Osteoblast (primary cell): ENCODE data around the gene AMOTL2. TPM values are rescaled to one million over a fixed set of nuclear protein-coding genes. Genes with fewer than 3 reads are reported as not detected.

Experiments
- DNase-seq: peaks from one replicate; pipeline ENCODE4 v3.0.0; 2011; ENCODE audit warnings: low spot score, mixed read lengths; ENCODE audit not compliant: insufficient read length; ENCODE audit errors: missing footprints
- H2AFZ ChIP-seq: 2 replicates; pipeline ENCODE4 v1.6.0; 2011; ENCODE audit warnings: mild to moderate bottlenecking, low read length
- H3K27ac ChIP-seq: 2 replicates; pipeline ENCODE4 v1.5.1; 2011; ENCODE audit warnings: mild to moderate bottlenecking, low read depth, low read length, moderate library complexity
- H3K27me3 ChIP-seq: 2 replicates; pipeline ENCODE4 v1.6.0; 2012; ENCODE audit warnings: mild to moderate bottlenecking, control low read depth, inconsistent platforms, low read length, moderate library complexity; ENCODE audit not compliant: insufficient read depth
- H3K36me3 ChIP-seq: 2 replicates; pipeline ENCODE4 v1.5.1; 2011; ENCODE audit warnings: mild to moderate bottlenecking, low read length, control low read depth, moderate library complexity; ENCODE audit not compliant: insufficient read depth
- H3K4me1 ChIP-seq: 2 replicates; pipeline ENCODE4 v1.5.1; 2011; ENCODE audit warnings: mild to moderate bottlenecking, low read length, control low read depth, moderate library complexity; ENCODE audit not compliant: insufficient read depth
- H3K4me2 ChIP-seq: 2 replicates; pipeline ENCODE4 v1.6.0; 2011; ENCODE audit warnings: mild to moderate bottlenecking, low read length; ENCODE audit not compliant: insufficient read depth
- H3K4me3 ChIP-seq: fragments of 200-600 bp; sonication (generic); 3 replicates; pipeline ENCODE4 v1.5.1; 2012; ENCODE audit warnings: mild to moderate bottlenecking, low read length, inconsistent platforms; ENCODE audit not compliant: insufficient read depth
- H3K79me2 ChIP-seq: 2 replicates; pipeline ENCODE4 v1.6.0; 2012; ENCODE audit warnings: mild to moderate bottlenecking, low read length, control low read depth, inconsistent platforms; ENCODE audit not compliant: insufficient read depth
- H3K9me3 ChIP-seq: 2 replicates; pipeline ENCODE4 v1.5.1; 2011; ENCODE audit warnings: low read depth, low read length, control low read depth
- H4K20me1 ChIP-seq: 2 replicates; pipeline ENCODE4 v1.6.0; 2012; ENCODE audit warnings: mild to moderate bottlenecking, low read length, control low read depth; ENCODE audit not compliant: insufficient read depth
- total RNA-seq: library from RNA; depleted of rRNA; stranded (reverse); fragments of >200 nt; gene quantifications from 2 replicates; pipeline ENCODE4 v1.2.3, GENCODE V29; 2012
- TF ChIP-seq, protein P1 (sequence below): IDR thresholded peaks from 2 replicates; pipeline ENCODE4 v1.5.1; 2011; ENCODE audit warnings: mild to moderate bottlenecking, low read depth, low read length, moderate library complexity; ENCODE audit errors: extremely low read depth

AMOTL2 gene
- total RNA-seq, 1 donor = 300 TPM

DNA sequence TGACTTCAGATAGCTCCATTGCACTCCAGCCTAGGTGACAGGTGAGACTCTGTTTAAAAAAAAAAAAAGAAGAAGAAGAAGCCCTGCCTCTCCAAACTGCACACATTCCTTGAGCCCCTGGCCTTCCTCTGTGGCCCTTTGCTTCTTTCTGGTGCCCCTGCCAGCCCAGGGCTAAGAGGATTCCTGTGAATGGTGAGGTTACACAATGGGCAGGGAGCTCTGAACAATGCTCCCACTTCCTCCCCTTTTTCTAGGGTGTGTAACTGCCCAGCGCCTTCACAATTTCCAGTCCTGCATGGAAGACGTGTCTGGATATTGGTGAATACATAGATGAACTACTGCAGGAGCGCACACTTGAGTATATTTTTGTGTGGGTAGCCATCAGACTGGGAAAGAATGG lies 3.6 kb upstream of the AMOTL2 start:
- no peak overlapping the region for H2AFZ ChIP-seq
- H3K4me1 ChIP-seq = peaks cover 8% of the 10 kb centered on the region
- no peaks in the 10 kb centered on the region for H3K27me3 ChIP-seq
- H3K27ac ChIP-seq = no peak overlapping the region
- no peak for DNase-seq
- peaks cover 14% of the 10 kb centered on the region for H3K79me2 ChIP-seq
- peaks cover 7% of the 10 kb centered on the region for H3K36me3 ChIP-seq
- H3K9me3 ChIP-seq = no peaks in the 10 kb centered on the region
- H4K20me1 ChIP-seq = peaks cover 8% of the 10 kb centered on the region
- H3K4me3 ChIP-seq = no peak overlapping the region
- TF ChIP-seq, protein P1, sequence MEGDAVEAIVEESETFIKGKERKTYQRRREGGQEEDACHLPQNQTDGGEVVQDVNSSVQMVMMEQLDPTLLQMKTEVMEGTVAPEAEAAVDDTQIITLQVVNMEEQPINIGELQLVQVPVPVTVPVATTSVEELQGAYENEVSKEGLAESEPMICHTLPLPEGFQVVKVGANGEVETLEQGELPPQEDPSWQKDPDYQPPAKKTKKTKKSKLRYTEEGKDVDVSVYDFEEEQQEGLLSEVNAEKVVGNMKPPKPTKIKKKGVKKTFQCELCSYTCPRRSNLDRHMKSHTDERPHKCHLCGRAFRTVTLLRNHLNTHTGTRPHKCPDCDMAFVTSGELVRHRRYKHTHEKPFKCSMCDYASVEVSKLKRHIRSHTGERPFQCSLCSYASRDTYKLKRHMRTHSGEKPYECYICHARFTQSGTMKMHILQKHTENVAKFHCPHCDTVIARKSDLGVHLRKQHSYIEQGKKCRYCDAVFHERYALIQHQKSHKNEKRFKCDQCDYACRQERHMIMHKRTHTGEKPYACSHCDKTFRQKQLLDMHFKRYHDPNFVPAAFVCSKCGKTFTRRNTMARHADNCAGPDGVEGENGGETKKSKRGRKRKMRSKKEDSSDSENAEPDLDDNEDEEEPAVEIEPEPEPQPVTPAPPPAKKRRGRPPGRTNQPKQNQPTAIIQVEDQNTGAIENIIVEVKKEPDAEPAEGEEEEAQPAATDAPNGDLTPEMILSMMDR = no peak
- no peak overlapping the region for H3K4me2 ChIP-seq

DNA sequence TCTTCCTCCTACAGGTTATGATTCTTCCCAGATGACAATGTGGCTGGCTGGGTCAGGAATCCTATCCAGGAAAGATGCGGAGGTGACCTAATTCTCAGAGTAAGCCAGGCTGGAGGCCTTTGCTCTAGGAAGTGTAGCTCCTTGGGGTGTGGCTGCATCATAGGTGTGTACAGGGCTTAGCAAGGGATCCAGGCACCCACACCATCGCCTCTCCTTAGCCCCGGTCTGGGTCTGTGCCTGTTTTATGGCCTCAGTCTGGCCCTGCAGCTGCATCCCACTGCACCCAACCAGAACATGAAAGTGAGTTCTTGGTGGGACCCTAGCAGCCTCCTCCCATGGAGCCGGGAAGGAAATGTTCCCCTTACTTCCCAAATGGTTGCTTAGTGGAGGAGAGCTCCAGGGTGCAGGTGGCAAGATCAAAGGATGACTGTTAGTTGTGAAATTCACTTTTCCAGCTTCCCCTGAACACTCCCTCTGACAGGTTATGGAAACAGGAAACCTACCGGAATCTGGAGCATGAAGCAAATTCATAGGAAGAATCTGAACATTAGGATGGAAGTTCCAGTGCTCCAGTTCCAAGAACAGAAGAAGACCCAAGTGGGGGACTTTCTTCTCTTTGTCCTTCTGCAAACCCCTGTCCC lies 2.7 kb upstream of the AMOTL2 start:
- Histone ChIP-seq H3K27ac (no peak overlapping the region), H4K20me1 (peaks cover 17% of the 10 kb centered on the region), H3K9me3 (no peaks in the 10 kb centered on the region), H3K4me1 (peaks cover 14% of the 10 kb centered on the region), H3K36me3 (peaks cover 14% of the 10 kb centered on the region), H3K4me2 (no peak overlapping the region), H3K4me3 (no peak overlapping the region), H3K79me2 (peaks cover 23% of the 10 kb centered on the region), H2AFZ (no peak overlapping the region), H3K27me3 (no peaks in the 10 kb centered on the region)
- DNase-seq = no peak
- TF ChIP-seq, protein P1 = no peak

DNA sequence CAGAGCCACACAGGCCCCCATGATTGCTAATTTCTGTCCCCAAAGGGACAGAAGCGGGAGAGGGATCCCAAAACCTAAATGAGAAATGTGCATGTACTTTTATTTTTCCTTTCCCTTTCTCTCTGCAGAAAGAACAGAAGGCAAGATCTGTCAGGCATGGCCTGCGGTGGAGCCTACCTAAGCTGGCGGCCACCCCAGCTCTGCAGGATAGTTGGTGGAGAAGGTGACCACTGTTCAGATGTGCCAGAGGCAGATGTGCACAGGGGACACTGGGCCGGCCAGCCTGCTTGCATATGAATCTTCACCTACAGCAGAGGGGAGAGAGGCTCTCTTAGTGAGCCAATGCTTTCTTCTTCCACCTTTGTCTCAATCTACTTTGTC lies 2.1 kb upstream of the AMOTL2 start:
- Histone ChIP-seq H3K4me3 (no peak overlapping the region), H3K9me3 (no peaks in the 10 kb centered on the region), H2AFZ (no peak overlapping the region), H3K4me2 (no peak overlapping the region), H3K79me2 (peaks cover 29% of the 10 kb centered on the region), H3K4me1 (peaks cover 19% of the 10 kb centered on the region), H3K27me3 (no peaks in the 10 kb centered on the region), H3K27ac (no peak overlapping the region), H3K36me3 (peaks cover 19% of the 10 kb centered on the region), H4K20me1 (peaks cover 22% of the 10 kb centered on the region)
- TF ChIP-seq, protein P1 = no peak
- no peak for DNase-seq

- Histone ChIP-seq H3K79me2 (peaks cover 35% of the 10 kb centered on the region), H3K27ac (no peak overlapping the region), H4K20me1 (peaks cover 28% of the 10 kb centered on the region), H3K36me3 (peaks cover 25% of the 10 kb centered on the region), H3K4me2 (no peak overlapping the region), H3K27me3 (no peaks in the 10 kb centered on the region), H2AFZ (no peak overlapping the region), H3K9me3 (no peaks in the 10 kb centered on the region), H3K4me1 (peaks cover 25% of the 10 kb centered on the region), H3K4me3 (no peak overlapping the region)
- no peak for DNase-seq
- TF ChIP-seq, protein P1 = no peak
Measured at GRCh38 chr3:134375582-134376384, 1.5 kb upstream of the AMOTL2 start.
